Stomach (tissue), 4 donors: ENCODE data around the gene AMY2B.

Experiments used
- CTCF ChIP-seq, 7 experiments: fragments of 450-650 bp in 4 of 7; fragments of 200-600 bp in 3 of 7; sonication (generic) in 3 of 7; IDR thresholded peaks; one replicate each; pipeline ENCODE4 v1.5.1; 2016 to 2019; ENCODE audit warnings: antibody characterized with exemption in 7 of 7, control low read depth in 2 of 7, mild to moderate bottlenecking in 1 of 7
- EP300 ChIP-seq: sonication (generic); formaldehyde crosslinking; IDR thresholded peaks from one replicate; pipeline ENCODE4 v1.6.1; 2017; ENCODE audit warnings: antibody characterized with exemption
- POLR2A ChIP-seq, 4 donors: fragments of 450-650 bp; IDR thresholded peaks; one replicate each; pipeline ENCODE4 v1.6.1; 2016; ENCODE audit warnings: antibody characterized with exemption in 4 of 4, control low read depth in 2 of 4, mild to moderate bottlenecking in 1 of 4, moderate library complexity in 1 of 4
- POLR2AphosphoS5 ChIP-seq, 3 donors: sonication (generic); formaldehyde crosslinking; IDR thresholded peaks; one replicate each; pipeline ENCODE4 v1.6.1; 2016; ENCODE audit warnings: antibody characterized with exemption in 3 of 3

GRCh38 chr1:103576065-103576464 lies 4.7 kb downstream of the AMY2B start:
- TF ChIP-seq CTCF (IDR thresholded peaks at IDR 0.05) (no peak), POLR2AphosphoS5 (IDR thresholded peaks at IDR 0.05) (no peak), POLR2A (IDR thresholded peaks at IDR 0.05) (no peak), EP300 (no peak)
